Measurements from ENCODE around the gene PHACTR4. TPM values are rescaled to one million over a fixed set of nuclear protein-coding genes. Genes with fewer than 3 reads are reported as not detected.

PHACTR4 gene
- total and polyA plus RNA-seq, 2 experiments from 2014 or later = 35.4 to 47.1 TPM

DNA sequence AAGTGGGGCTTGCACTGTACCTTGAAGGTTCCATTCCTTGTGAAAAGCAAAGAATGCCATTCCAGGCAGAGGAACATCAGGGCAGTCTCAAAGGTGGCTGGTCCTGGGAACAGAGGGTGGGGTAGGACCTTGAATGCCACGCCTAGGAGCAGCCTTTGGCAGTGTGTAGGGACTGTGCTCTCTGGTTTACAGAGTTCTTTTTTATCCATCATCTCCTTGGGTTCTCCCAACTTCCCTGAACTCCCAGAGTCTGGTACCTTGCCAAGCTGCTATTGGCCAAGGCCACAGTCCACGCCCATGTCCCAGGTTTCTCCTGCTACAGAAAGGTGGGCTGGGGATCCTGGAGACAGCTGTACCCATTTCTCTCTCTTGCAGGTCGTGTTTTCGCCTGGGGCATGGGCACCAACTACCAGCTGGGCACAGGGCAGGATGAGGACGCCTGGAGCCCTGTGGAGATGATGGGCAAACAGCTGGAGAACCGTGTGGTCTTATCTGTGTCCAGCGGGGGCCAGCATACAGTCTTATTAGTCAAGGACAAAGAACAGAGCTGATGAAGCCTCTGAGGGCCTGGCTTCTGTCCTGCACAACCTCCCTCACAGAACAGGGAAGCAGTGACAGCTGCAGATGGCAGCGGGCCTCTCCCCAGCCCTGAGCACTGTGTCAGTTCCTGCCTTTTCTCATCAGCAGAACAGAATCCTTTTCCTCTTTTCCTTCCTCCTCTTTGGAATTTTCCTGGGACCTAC, 168.1 kb downstream of the PHACTR4 start:
- Mint-ChIP-seq H3K4me3 (no peak overlapping the region), H3K27me3 (ENCODE audit: insufficient read depth, low read depth, poor library complexity) (peaks cover 5% of the 10 kb centered on the region), H3K27ac (no peak overlapping the region), H3K9me3 (no peaks in the 10 kb centered on the region; the same call in 2 of the 3 replicates), H3K4me1 (no peaks in the 10 kb centered on the region; the same call in 2 of the 3 replicates), H3K36me3 (ENCODE audit: low read depth) (peaks cover 60% of the 10 kb centered on the region)
- Histone ChIP-seq H3K27ac (ENCODE audit: low read depth) (no peak overlapping the region), H4K20me1 (replicated peaks; ENCODE audit: insufficient read depth) (peaks cover 2% of the 10 kb centered on the region; the same call in 1 of the 2 replicates), H3K4me3 (no peak overlapping the region), H3K79me2 (replicated peaks; ENCODE audit: insufficient read depth) (no peaks in the 10 kb centered on the region), H2AFZ (no peak overlapping the region), H3K4me1 (ENCODE audit: insufficient read depth) (no peaks in the 10 kb centered on the region), H3K36me3 (ENCODE audit: insufficient read depth) (peaks cover 13% of the 10 kb centered on the region; the same call in 1 of the 2 replicates), H3K27me3 (ENCODE audit: insufficient read depth) (no peaks in the 10 kb centered on the region), H3F3A (replicated peaks; ENCODE audit: low read depth) (peaks cover 10% of the 10 kb centered on the region), H3K9me2 (ENCODE audit: insufficient read depth) (no peaks in the 10 kb centered on the region), H3K4me2 (no peak overlapping the region)
- DNase-seq (ENCODE audit: low spot score) = no peak
- ATAC-seq = no peak
- TF ChIP-seq JUNB (IDR thresholded peaks at IDR 0.05; ENCODE audit: unreplicated experiment) = no peak
- no peak for TF ChIP-seq EZH2 (IDR thresholded peaks at IDR 0.05; ENCODE audit: low read depth, unreplicated experiment)
- no peak for TF ChIP-seq ZNF114 (CRISPR knock-in tag; IDR thresholded peaks at IDR 0.05)
- no peak for TF ChIP-seq POLR2AphosphoS5 (IDR thresholded peaks at IDR 0.05; ENCODE audit: low read depth)
- TF ChIP-seq, protein P1, sequence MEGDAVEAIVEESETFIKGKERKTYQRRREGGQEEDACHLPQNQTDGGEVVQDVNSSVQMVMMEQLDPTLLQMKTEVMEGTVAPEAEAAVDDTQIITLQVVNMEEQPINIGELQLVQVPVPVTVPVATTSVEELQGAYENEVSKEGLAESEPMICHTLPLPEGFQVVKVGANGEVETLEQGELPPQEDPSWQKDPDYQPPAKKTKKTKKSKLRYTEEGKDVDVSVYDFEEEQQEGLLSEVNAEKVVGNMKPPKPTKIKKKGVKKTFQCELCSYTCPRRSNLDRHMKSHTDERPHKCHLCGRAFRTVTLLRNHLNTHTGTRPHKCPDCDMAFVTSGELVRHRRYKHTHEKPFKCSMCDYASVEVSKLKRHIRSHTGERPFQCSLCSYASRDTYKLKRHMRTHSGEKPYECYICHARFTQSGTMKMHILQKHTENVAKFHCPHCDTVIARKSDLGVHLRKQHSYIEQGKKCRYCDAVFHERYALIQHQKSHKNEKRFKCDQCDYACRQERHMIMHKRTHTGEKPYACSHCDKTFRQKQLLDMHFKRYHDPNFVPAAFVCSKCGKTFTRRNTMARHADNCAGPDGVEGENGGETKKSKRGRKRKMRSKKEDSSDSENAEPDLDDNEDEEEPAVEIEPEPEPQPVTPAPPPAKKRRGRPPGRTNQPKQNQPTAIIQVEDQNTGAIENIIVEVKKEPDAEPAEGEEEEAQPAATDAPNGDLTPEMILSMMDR (conservative IDR thresholded peaks at IDR 0.05; ENCODE audit: low read depth in 2 of 2) = no peak

DNA sequence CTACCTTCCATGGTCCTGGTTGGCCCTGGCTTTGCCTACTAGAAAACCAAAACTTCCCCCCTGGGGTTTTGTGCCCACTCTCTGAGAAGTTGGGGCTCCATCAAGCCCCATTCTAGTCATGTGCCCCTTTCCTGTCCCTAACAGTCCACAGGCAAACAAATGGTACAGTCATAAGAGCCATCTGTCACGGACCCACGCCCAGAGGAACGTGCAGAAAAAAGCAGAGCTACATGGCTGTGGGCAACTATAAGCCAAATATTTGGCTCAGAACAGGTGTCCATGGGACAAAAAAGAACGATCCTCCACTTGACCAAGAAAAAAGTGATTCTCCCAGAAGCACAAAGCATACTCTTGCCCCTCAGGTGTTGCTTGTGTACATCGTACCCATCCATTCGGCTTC, 168.7 kb downstream of the PHACTR4 start:
- Mint-ChIP-seq H3K27me3 (ENCODE audit: insufficient read depth, low read depth, poor library complexity) (peaks cover 5% of the 10 kb centered on the region), H3K4me3 (no peak overlapping the region), H3K4me1 (no peaks in the 10 kb centered on the region; the same call in 2 of the 3 replicates), H3K36me3 (ENCODE audit: low read depth) (peaks cover 53% of the 10 kb centered on the region), H3K9me3 (no peaks in the 10 kb centered on the region; the same call in 2 of the 3 replicates), H3K27ac (no peak overlapping the region)
- peaks cover 13% of the 10 kb centered on the region; the same call in 1 of the 2 replicates for H3K36me3 ChIP-seq (ENCODE audit: insufficient read depth)
- no peak overlapping the region for H3K4me3 ChIP-seq
- DNase-seq (ENCODE audit: low spot score) (no peak), ATAC-seq (no peak)
- peaks cover 10% of the 10 kb centered on the region for H3F3A ChIP-seq (replicated peaks; ENCODE audit: low read depth)
- no peaks in the 10 kb centered on the region for H3K4me1 ChIP-seq (ENCODE audit: insufficient read depth)
- H3K79me2 ChIP-seq (replicated peaks; ENCODE audit: insufficient read depth) = no peaks in the 10 kb centered on the region
- peak overlapping the region; percentile 4; the same call in 1 of the 2 replicates for H3K27ac ChIP-seq (ENCODE audit: low read depth)
- H4K20me1 ChIP-seq (replicated peaks; ENCODE audit: insufficient read depth) = peaks cover 2% of the 10 kb centered on the region; the same call in 1 of the 2 replicates
- H3K9me2 ChIP-seq (ENCODE audit: insufficient read depth) = no peaks in the 10 kb centered on the region
- H3K27me3 ChIP-seq (ENCODE audit: insufficient read depth) = no peaks in the 10 kb centered on the region
- H3K4me2 ChIP-seq = no peak overlapping the region
- no peak overlapping the region for H2AFZ ChIP-seq
- no peak for TF ChIP-seq ZNF114 (CRISPR knock-in tag; IDR thresholded peaks at IDR 0.05)
- no peak for TF ChIP-seq STAT1 (IDR thresholded peaks at IDR 0.05; ENCODE audit: unreplicated experiment)
- no peak for TF ChIP-seq POLR2AphosphoS5 (IDR thresholded peaks at IDR 0.05; ENCODE audit: low read depth)
- TF ChIP-seq, protein P1 (conservative IDR thresholded peaks at IDR 0.05; ENCODE audit: low read depth in 2 of 2) = no peak
- TF ChIP-seq, protein P2, sequence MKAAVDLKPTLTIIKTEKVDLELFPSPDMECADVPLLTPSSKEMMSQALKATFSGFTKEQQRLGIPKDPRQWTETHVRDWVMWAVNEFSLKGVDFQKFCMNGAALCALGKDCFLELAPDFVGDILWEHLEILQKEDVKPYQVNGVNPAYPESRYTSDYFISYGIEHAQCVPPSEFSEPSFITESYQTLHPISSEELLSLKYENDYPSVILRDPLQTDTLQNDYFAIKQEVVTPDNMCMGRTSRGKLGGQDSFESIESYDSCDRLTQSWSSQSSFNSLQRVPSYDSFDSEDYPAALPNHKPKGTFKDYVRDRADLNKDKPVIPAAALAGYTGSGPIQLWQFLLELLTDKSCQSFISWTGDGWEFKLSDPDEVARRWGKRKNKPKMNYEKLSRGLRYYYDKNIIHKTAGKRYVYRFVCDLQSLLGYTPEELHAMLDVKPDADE (IDR thresholded peaks at IDR 0.05) = no peak
- TF ChIP-seq, protein P3, sequence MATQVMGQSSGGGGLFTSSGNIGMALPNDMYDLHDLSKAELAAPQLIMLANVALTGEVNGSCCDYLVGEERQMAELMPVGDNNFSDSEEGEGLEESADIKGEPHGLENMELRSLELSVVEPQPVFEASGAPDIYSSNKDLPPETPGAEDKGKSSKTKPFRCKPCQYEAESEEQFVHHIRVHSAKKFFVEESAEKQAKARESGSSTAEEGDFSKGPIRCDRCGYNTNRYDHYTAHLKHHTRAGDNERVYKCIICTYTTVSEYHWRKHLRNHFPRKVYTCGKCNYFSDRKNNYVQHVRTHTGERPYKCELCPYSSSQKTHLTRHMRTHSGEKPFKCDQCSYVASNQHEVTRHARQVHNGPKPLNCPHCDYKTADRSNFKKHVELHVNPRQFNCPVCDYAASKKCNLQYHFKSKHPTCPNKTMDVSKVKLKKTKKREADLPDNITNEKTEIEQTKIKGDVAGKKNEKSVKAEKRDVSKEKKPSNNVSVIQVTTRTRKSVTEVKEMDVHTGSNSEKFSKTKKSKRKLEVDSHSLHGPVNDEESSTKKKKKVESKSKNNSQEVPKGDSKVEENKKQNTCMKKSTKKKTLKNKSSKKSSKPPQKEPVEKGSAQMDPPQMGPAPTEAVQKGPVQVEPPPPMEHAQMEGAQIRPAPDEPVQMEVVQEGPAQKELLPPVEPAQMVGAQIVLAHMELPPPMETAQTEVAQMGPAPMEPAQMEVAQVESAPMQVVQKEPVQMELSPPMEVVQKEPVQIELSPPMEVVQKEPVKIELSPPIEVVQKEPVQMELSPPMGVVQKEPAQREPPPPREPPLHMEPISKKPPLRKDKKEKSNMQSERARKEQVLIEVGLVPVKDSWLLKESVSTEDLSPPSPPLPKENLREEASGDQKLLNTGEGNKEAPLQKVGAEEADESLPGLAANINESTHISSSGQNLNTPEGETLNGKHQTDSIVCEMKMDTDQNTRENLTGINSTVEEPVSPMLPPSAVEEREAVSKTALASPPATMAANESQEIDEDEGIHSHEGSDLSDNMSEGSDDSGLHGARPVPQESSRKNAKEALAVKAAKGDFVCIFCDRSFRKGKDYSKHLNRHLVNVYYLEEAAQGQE (IDR thresholded peaks at IDR 0.05; ENCODE audit: unreplicated experiment) = no peak
- TF ChIP-seq JUNB (IDR thresholded peaks at IDR 0.05; ENCODE audit: unreplicated experiment) = no peak
- no peak for TF ChIP-seq NANOG (IDR thresholded peaks at IDR 0.05; ENCODE audit: borderline replicate concordance)
- no peak for TF ChIP-seq CREB1 (CRISPR knock-in tag; IDR thresholded peaks at IDR 0.05; ENCODE audit: low read depth)

Measured in GM23338 (cell line).